ENCODE results near the gene SLAMF9.

SLAMF9 gene

DNA sequence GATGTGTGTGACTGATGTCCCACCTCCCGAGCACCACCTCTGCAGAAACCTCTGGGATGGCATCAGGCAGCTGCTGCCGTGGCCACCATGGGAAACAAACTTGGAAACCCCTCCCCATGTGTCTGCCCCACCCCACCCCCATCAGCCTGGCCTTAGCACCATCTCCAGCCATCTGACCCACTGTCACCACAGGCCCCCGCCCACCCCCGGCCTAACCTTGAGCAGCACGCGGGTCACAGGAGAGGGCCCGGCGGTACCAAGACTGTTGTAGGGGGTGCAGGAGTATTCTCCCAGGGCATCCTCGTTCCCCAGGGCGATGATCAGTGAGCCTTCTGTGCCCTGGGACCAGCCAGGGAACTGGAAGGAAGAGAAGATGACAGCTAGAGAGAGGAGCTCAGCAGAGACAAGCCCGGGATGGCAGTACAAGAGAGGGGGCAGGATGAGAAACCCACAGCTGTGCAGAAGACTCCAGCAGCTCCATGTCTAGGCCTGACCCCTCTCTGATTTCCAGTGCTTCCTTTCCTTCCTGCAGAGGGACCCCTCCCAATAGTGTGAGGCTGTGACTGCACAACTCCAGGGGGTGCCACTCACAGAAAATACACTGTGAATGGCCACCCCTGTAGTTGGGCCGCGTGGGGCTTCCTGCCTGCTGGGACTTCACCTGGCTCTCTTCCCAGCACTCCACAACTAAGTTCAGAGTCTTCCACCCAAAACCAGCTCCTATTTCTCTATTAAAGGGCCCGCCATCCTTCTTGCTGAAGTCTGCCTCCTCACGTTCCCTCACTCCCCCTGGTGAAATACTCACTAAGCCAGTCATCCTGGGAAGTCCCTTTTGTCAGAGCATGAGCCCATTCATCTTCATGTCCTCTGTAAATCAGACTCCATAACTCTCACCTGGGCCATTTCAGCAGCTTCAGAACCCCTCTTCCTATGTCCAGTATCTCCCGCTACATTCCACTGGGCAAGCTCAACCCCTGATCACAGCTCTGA lies 21.4 kb downstream of the SLAMF9 start:
- no peak for DNase-seq (ENCODE audit: low read depth)

DNA sequence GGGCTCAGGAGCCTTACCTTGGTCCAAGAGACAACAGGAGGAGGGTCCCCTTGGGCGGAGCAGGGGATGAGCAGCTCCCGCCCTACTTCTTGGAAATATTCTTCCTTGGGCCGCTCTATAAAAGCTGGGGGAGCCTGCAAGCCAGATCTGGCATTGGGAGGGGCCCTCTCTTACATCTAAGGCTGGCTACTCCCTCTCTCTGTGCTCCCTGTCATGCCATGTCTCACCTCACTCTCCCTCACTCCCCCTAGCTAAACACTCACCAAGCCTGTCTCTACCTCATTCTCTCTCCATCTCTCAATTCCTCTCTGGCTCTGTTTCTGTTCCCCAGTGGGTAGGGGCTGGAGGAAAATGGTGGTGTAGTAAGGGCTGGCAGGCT lies 22.3 kb downstream of the SLAMF9 start:
- no peak for DNase-seq (ENCODE audit: low read depth)

- DNase-seq (ENCODE audit: low read depth) = no peak
These were observed 22.8 kb downstream of the SLAMF9 start for GRCh38 chr1:159931101-159931794.

- DNase-seq (ENCODE audit: low read depth) = no peak
These were observed 23.4 kb downstream of the SLAMF9 start for GRCh38 chr1:159930634-159931033.

DNA sequence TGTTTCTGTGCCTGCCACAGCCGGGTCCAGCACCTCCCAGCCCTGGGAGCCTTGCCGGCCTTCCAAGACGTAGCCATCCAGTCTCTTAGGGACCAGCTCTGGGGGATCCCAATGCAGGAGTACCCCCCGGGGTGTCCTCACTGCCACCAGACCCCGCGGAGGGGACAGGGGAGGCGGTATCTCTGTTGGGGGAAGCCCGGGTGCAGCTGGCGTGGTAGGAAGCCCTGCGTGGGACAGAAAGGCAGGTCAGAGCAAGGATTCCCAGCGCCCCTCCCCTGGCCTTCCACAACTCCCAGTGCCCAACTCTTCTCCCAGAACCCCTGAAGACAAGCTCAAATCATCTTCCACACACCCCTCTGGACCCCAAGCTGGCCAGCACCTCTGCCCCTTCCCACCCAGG lies 23.8 kb downstream of the SLAMF9 start:
- no peak for DNase-seq (ENCODE audit: low read depth)

DNA sequence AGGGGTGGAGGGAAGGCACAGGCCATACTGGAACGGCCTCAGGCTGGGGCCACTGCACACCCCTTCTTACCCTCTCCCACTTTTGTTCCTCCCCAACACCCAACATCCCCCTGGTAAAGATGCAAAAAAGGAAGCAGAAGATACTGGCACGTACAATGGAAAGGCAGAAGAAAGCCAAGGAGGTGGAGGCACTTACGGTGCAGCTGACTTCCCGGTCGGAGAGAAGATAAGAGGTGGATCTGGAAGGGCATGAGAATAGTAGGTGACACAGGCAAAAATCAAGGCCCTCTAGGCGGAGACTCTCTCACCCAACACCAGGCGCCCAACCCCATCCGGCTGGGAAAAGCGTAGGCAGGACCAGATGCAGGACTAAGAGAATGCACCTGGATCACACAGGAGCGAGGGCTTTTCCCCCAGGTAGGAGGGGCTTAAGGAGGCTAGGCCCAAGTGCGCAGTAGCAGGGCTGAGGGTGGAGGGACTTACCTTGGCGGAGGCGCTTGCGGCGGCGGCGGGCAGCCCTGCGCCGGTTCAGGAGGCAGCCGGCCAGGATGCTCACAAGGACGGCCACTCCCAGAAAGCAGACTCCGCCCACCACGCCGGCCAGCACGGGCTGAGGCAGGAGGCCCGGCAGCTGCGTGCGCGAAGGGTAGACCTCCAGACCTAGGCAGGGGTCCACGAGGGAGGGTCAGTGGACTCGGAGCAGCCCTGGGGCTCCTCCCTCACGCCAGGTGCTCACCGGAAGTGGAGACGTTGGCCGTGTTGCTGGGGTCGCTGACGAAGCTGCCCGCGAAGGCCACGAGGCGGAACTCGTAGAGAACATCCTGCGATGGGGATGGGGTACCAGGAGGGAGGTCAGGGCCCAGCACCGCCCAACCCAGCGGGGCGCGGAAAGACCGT lies 24.6 kb downstream of the SLAMF9 start:
- DNase-seq (ENCODE audit: low read depth) = no peak

DNA sequence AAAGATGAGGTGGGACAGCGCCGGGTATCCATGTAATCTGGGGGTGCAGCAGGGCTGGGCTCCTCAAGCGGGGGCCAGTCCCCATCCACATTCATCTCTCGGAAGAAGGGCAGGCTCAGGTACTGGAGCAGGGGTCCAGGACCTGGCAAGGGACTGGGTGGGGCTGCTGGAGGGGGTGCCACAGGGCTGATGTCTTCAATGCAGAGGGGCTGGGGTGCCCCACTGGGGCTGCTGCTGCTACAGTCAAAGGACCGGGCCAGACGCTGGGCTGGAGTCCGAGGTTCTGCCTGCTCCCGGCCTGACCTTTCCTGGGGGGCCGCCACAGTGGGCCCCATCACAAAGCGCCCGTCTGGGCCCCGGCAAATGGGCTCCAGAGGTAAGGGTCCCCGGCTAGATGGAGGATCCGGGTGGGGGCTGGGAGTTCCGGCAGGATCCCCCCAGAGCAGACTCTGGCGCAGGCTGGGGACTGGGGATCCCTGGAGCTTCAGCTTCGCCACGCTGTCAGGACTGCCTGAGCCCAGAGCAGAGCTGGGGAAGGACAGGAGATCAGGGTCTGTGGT lies 25.5 kb downstream of the SLAMF9 start:
- DNase-seq (ENCODE audit: low read depth) = no peak

- DNase-seq (ENCODE audit: low read depth) = no peak
These were observed 26.1 kb downstream of the SLAMF9 start for GRCh38 chr1:159927849-159928431.

DNA sequence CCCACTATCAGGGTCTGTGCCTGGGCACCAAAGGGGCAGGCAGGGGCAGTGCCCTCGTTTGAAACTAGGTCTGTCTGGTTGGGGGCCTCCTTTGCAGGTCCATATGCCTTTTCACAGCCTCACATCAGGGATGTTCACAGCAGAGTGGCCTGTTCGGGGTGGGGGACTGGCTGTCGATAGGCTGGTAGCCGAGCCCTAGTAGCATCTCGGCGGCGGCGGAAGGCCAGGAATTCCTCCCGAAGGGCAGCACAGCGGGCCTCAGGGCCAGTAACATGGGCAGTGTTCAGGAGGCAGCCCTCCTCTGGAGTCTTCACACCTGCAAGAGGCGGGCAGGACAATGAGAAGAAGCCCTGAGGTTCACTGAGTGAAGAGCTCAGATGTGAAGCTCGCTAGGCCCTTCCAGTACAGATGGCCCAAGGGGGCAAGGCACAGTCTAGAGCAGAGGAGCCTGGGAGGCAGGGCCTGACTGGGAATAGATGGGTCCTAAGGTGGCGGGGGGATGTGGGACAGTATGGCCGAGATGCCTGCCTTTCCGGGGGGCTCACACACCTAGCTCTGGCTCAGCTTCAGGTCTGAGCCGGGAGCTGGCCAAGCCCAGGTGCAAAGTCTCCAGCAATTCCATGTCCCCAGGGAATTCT lies 26.7 kb downstream of the SLAMF9 start:
- DNase-seq (ENCODE audit: low read depth) = no peak

- no peak for DNase-seq (ENCODE audit: low read depth)
These were observed 28.3 kb downstream of the SLAMF9 start for GRCh38 chr1:159925719-159926078.

GRCh38 chr1:159924791-159925718 lies 29.0 kb downstream of the SLAMF9 start, which contains the start of gene TAGLN2:
TAGLN2 (minus strand) TSS chr1:159925507; CDS start chr1:159920509, 4,998 bp downstream.
- peak; percentile 82 for DNase-seq (ENCODE audit: low read depth)

GRCh38 chr1:159924025-159924790 lies 29.8 kb downstream of the SLAMF9 start:
- DNase-seq (ENCODE audit: low read depth) = peak; percentile 36

GRCh38 chr1:159923203-159924024 lies 30.6 kb downstream of the SLAMF9 start:
- DNase-seq (ENCODE audit: low read depth) = peak; percentile 62

GRCh38 chr1:159922511-159923202 lies 31.4 kb downstream of the SLAMF9 start:
- no peak for DNase-seq (ENCODE audit: low read depth)

DNA sequence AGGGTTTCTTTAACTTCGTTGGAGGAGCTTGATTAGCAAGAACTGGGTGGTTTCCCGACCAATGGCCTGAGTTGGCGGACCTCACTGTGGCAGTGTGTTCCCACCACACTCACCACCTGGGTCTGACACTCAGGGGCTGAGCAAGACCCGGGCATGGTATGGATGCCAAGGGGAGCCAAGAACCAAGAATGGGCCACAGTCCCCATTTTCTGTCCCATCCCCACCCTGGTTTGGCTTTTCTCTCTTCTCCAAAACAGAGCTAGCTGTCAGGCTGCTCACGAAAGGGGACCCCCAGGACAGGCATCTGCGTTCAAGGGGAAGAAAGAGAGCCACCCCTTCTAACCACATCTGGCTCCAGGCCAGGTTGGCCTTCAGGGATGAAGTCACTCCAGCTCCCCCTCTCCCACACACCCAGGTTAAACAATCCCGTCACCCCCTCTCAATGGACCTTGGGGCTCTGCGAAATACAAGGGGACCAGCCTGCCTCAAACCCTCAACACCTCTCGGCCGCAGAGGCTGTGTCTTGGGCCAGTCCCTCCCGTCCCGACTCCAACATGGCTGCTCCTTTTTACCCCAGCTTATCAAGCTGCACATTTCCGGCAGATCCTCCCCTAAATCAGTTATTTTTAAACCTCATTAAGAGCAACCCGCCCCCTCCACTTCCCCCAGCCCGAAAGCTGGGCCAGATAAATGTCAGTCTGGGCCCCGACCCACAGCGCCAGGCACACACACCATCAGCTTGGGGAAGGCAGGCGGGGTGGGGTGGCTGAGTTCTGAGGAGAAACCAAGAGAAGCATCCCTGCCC lies 32.1 kb downstream of the SLAMF9 start:
- no peak for DNase-seq (ENCODE audit: low read depth)

DNA sequence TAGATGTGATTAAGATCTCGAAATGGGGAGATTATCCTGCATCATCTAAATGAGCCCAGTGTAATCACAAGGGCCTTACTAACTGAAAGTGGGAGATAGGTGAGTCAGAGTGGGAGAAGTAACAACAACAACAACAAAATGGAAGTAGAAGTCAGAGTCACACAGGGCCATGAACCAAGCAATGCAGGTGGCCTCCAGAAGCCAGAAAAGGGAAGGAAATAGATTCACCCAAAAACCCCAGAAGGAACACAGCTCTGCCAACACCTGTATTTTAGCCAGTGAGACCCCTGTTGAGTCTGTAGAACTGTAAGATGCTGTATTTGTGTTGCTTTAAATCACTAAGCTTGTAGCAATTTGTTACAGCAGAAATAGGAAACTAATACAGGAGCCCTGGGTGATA lies 32.8 kb downstream of the SLAMF9 start:
- no peak for DNase-seq (ENCODE audit: low read depth)

- no peak for DNase-seq (ENCODE audit: low read depth)
These were observed 33.4 kb downstream of the SLAMF9 start for GRCh38 chr1:159920651-159921050.

All from stimulated activated CD8-positive, alpha-beta memory T cell treated with anti-CD3 and anti-CD28 coated beads, Interleukin-7, amount 100 ng/mL, for 24 hours (primary cell).